Suprapubic skin (tissue), 4 donors: ENCODE results near the gene CDK11B.
"Not testable (repeated sequence)": the region's sequence is repeated elsewhere in the genome, so short reads cannot be mapped to it uniquely, and the experiment has no call there.

ENCODE experiments used
- POLR2A ChIP-seq, 2 donors: fragments of 450-650 bp; IDR thresholded peaks; one replicate each; pipeline ENCODE4 v1.6.1; 2017; ENCODE audit warnings: antibody characterized with exemption in 2 of 2, mild to moderate bottlenecking in 2 of 2, moderate library complexity in 2 of 2
- POLR2AphosphoS5 ChIP-seq, 3 donors: sonication (generic); formaldehyde crosslinking; IDR thresholded peaks; one replicate each; pipeline ENCODE4 v1.6.1; 2017; ENCODE audit warnings: antibody characterized with exemption in 3 of 3
- TF ChIP-seq, protein P1 (sequence below), 2 donors: fragments of 200-600 bp in 1 of 2; fragments of 450-650 bp in 1 of 2; sonication (generic) in 1 of 2; IDR thresholded peaks; one replicate each; pipeline ENCODE4 v1.5.1; 2016 to 2019; ENCODE audit warnings: antibody characterized with exemption in 2 of 2, mild to moderate bottlenecking in 1 of 2, moderate library complexity in 1 of 2

DNA sequence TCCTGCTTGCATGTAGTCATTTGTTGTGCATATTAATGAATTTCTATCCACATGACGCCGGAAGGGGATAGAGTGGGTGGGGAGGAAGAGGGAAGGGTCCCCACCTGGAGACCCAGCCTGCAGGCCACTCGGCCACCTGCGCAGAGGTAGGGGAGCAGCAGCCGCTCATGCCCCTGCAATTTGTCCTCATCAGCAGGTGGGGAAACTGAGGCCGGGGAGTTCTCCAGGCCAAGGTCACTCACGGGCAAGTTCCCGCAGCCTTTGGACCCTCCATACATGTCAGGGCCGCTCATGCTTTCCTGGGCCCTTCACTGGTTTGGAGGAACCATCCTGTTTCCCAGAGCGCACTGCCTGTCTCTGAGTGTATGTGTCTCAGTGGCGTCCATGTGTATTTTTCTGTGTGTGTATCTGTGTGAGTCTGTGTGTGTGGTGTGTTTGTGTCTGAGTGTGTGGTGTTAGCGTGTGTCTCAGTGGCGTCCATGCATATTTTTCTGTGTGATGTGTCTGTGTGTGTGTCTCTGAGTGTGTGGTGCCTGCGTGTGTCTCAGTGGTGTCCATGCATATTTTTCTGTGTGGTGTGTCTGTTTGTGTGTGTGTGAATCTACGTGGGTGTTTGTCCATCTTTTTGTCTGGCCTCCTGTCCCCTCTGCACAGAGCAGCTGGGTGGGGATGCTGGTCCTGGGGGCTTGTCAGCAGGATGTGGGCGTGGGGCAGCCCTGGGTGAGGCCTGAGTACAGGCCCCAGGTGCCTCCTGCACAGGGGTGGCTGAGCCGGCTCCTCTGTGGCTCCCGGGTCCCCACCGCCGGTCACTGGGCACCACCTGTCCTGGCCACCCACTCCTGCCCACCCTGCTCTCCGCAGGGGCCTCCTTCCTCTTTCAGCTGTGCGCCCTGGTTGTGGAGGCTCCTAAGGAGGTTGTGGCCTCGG lies 37.9 kb upstream of the CDK11B start:
- TF ChIP-seq, protein P1, sequence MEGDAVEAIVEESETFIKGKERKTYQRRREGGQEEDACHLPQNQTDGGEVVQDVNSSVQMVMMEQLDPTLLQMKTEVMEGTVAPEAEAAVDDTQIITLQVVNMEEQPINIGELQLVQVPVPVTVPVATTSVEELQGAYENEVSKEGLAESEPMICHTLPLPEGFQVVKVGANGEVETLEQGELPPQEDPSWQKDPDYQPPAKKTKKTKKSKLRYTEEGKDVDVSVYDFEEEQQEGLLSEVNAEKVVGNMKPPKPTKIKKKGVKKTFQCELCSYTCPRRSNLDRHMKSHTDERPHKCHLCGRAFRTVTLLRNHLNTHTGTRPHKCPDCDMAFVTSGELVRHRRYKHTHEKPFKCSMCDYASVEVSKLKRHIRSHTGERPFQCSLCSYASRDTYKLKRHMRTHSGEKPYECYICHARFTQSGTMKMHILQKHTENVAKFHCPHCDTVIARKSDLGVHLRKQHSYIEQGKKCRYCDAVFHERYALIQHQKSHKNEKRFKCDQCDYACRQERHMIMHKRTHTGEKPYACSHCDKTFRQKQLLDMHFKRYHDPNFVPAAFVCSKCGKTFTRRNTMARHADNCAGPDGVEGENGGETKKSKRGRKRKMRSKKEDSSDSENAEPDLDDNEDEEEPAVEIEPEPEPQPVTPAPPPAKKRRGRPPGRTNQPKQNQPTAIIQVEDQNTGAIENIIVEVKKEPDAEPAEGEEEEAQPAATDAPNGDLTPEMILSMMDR (IDR thresholded peaks at IDR 0.05): not testable (repeated sequence)
- TF ChIP-seq POLR2A, POLR2AphosphoS5 (IDR thresholded peaks at IDR 0.05): not testable (repeated sequence)
